OCI-LY7 (cell line): Measurements from ENCODE around the gene OR1L6. TPM values are rescaled to one million over a fixed set of nuclear protein-coding genes. Genes with fewer than 3 reads are reported as not detected.

Experiments
- BruUV-seq: library from RNA; stranded (reverse); fragments of 400-500 nt; replicated peaks from 2 replicates; lab custom pipeline; 2021; lab: Mats Ljungman, UMichigan
- CTCF ChIA-PET: fragments of 300-600 bp; sonication (Branson Sonifier 250); formaldehyde crosslinking; loops from one replicate; lab custom pipeline; 2022; ENCODE audit warnings: antibody characterized with exemption; ENCODE audit not compliant: unreplicated experiment; lab: Charles Lee
- POLR2A ChIA-PET: fragments of 300-600 bp; sonication (Branson Sonifier 250); formaldehyde crosslinking; loops from one replicate; lab custom pipeline; 2022; ENCODE audit warnings: antibody characterized with exemption; lab: Charles Lee
- DNase-seq: peaks from one replicate; pipeline ENCODE4 v3.0.0-alpha.2; 2015; ENCODE audit warnings: low spot score
- H2AFZ ChIP-seq: fragments of 200-600 bp; sonication (generic), shearing (Covaris generic); 2 replicates; pipeline ENCODE4 v1.6.1; 2014; ENCODE audit warnings: mild to moderate bottlenecking, antibody characterized with exemption, low read length, moderate library complexity
- H3K27ac ChIP-seq: fragments of 200-600 bp; sonication (generic); 2 replicates; pipeline ENCODE4 v1.5.1; 2014; ENCODE audit warnings: mixed run types, low read depth, mild to moderate bottlenecking, moderate library complexity, low read length, inconsistent platforms; ENCODE audit not compliant: poor library complexity, severe bottlenecking
- H3K36me3 ChIP-seq: fragments of 200-600 bp; sonication (generic); 2 replicates; pipeline ENCODE4 v1.6.1; 2014; ENCODE audit warnings: mild to moderate bottlenecking, antibody characterized with exemption, low read length, moderate library complexity, mixed read lengths; ENCODE audit not compliant: insufficient read depth
- H3K4me1 ChIP-seq: fragments of 200-600 bp; sonication (generic); 2 replicates; pipeline ENCODE4 v1.5.1; 2014; ENCODE audit warnings: mild to moderate bottlenecking, low read length; ENCODE audit not compliant: insufficient read depth, poor library complexity, severe bottlenecking
- H3K4me2 ChIP-seq: fragments of 200-600 bp; sonication (generic); 2 replicates; pipeline ENCODE4 v1.6.1; 2014; ENCODE audit warnings: mild to moderate bottlenecking, low read length
- H3K4me3 ChIP-seq: fragments of 200-600 bp; sonication (generic); 2 replicates; pipeline ENCODE4 v1.5.1; 2014; ENCODE audit warnings: mild to moderate bottlenecking, low read depth, low read length; ENCODE audit not compliant: poor library complexity, severe bottlenecking
- H3K79me2 ChIP-seq: fragments of 200-600 bp; sonication (generic); 2 replicates; pipeline ENCODE4 v1.6.1; 2016; ENCODE audit warnings: low read depth, mild to moderate bottlenecking, low read length, moderate library complexity, mixed read lengths; ENCODE audit not compliant: insufficient read depth
- H3K9me2 ChIP-seq: fragments of 200-600 bp; sonication (generic); 2 replicates; pipeline ENCODE4 v1.6.1; 2016; ENCODE audit warnings: mild to moderate bottlenecking, low read length, mixed read lengths; ENCODE audit not compliant: insufficient read depth
- H3K9me3 ChIP-seq: fragments of 200-600 bp; sonication (generic); 2 replicates; pipeline ENCODE4 v1.6.1; 2014; ENCODE audit warnings: mild to moderate bottlenecking, mixed run types, low read length, mixed read lengths
- H4K20me1 ChIP-seq: fragments of 200-600 bp; sonication (generic); 2 replicates; pipeline ENCODE4 v1.6.1; 2014; ENCODE audit warnings: mild to moderate bottlenecking, antibody characterized with exemption, low read length, moderate library complexity, mixed read lengths; ENCODE audit not compliant: insufficient read depth
- EZH2phosphoT487 ChIP-seq: fragments of 200-600 bp; sonication (generic); IDR thresholded peaks from 2 replicates; pipeline ENCODE4 v1.6.1; 2018; ENCODE audit warnings: low read depth, borderline replicate concordance, mild to moderate bottlenecking, mixed run types, antibody characterized with exemption, low read length, moderate library complexity, mixed read lengths
- intact Hi-C: fragments of 100-400 bp; cut with micrococcal nuclease; formaldehyde crosslinking; loops from one replicate; pipeline ENCODE4 v1.10.0; 2022; ENCODE audit not compliant: unreplicated experiment
- total RNA-seq, 2 experiments: library from RNA; depleted of rRNA in 1 of 2; stranded (reverse); fragments of >200 nt in 1 of 2; shearing (Covaris generic) in 1 of 2; gene quantifications; 2 replicates each; pipeline ENCODE4 v1.2.3, GENCODE V29; 2014 to 2022
- TF ChIP-seq, protein P1 (sequence below): fragments of 200-600 bp; sonication (generic); conservative IDR thresholded peaks from 2 replicates; pipeline ENCODE4 v1.5.1; 2014; ENCODE audit warnings: mild to moderate bottlenecking, antibody characterized with exemption, low read length, moderate library complexity, mixed read lengths

Gene OR1L6
- total RNA-seq, 2 experiments from 2014 or later: not detected

DNA sequence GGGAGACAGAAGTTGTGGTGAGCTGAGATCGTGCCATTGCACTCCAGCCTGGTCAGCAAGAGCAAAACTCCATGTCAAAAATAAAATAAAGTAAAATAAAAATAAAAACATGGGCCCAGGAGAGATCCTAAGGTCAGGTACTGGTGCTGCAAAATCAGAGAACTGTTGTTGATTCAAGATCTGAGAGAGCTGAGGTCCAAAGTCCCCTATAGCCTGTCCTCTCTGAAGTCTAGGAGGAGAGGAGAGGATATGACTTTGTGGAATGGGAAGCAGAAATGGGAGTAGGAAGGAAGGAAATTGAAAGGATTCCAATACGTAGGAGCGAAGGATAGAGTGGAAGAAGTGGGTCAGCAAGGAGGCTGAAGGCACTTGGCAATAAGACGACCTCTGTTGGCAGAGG, 22.9 kb upstream of the OR1L6 start:
- Histone ChIP-seq H3K9me3 (no peaks in the 10 kb centered on the region), H3K4me1 (no peaks in the 10 kb centered on the region), H4K20me1 (no peaks in the 10 kb centered on the region), H3K4me3 (no peak overlapping the region), H3K79me2 (no peaks in the 10 kb centered on the region), H3K9me2 (no peaks in the 10 kb centered on the region), H2AFZ (no peak overlapping the region), H3K27ac (no peak overlapping the region), H3K4me2 (no peak overlapping the region), H3K36me3 (no peaks in the 10 kb centered on the region)
- DNase-seq: no peak
- BruUV-seq: no TSS peak
- ChIA-PET CTCF (no interaction called here), POLR2A (no interaction called here)
- intact Hi-C loops: no loop called here
- TF ChIP-seq, protein P1, sequence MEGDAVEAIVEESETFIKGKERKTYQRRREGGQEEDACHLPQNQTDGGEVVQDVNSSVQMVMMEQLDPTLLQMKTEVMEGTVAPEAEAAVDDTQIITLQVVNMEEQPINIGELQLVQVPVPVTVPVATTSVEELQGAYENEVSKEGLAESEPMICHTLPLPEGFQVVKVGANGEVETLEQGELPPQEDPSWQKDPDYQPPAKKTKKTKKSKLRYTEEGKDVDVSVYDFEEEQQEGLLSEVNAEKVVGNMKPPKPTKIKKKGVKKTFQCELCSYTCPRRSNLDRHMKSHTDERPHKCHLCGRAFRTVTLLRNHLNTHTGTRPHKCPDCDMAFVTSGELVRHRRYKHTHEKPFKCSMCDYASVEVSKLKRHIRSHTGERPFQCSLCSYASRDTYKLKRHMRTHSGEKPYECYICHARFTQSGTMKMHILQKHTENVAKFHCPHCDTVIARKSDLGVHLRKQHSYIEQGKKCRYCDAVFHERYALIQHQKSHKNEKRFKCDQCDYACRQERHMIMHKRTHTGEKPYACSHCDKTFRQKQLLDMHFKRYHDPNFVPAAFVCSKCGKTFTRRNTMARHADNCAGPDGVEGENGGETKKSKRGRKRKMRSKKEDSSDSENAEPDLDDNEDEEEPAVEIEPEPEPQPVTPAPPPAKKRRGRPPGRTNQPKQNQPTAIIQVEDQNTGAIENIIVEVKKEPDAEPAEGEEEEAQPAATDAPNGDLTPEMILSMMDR: no peak
- TF ChIP-seq EZH2phosphoT487: no peak

DNA sequence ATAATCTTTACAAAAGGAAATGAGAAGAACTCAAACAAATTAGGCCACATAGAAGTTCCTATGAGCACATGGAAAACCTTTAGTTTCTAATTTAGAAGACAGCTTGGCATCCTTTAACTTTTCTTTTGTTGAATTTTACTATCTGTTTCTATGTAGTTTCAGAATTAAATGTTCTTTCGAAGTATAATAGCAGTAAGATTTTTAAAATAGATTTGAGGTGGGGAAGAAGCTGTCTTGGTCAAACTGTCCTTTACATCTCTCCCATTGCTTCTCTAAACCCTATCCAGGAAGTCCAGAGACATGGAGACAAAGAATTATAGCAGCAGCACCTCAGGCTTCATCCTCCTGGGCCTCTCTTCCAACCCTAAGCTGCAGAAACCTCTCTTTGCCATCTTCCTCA, 18.4 kb upstream of the OR1L6 start, which contains the start of gene OR1L4:
Gene OR1L4 (plus strand): TSS at position 301 of the 400 bp plus-strand sequence. CDS start 0 bp downstream, at position 301.
- intact Hi-C loops: no loop called here
- Histone ChIP-seq H3K9me3 (peaks cover 7% of the 10 kb centered on the region; the same call in 1 of the 2 replicates), H4K20me1 (no peaks in the 10 kb centered on the region), H2AFZ (no peak within 1 kb of the TSS), H3K27ac (no peak within 1 kb of the TSS), H3K79me2 (no peaks in the 10 kb centered on the region), H3K4me1 (no peaks in the 10 kb centered on the region), H3K36me3 (no peaks in the 10 kb centered on the region), H3K4me3 (no peak within 1 kb of the TSS), H3K4me2 (no peak within 1 kb of the TSS), H3K9me2 (no peaks in the 10 kb centered on the region)
- no peak for TF ChIP-seq EZH2phosphoT487
- TF ChIP-seq, protein P1: no peak
- BruUV-seq: no TSS peak
- no peak for DNase-seq
- ChIA-PET CTCF (no interaction called here), POLR2A (no interaction called here)

DNA sequence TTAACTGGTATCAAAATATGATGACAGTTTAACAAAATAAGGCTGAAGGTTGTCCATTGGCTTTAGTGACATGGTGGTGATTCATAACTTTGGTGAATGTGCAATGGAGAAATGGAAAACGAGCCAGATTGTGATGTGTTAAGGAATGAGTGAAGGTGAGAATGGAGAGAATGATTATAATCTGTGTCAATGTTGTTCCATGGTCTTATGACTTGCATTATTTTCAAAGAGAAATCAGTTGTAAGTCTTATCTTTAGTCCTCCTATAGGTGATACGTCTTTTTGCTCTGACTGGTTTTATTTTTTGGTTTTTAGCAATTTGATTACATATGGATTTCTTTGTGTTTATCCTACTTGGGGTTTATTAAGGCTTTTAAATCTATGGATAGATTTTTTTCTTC, 12.7 kb downstream of the OR1L6 start:
- Histone ChIP-seq H3K4me1 (no peaks in the 10 kb centered on the region), H2AFZ (no peak overlapping the region), H3K79me2 (no peaks in the 10 kb centered on the region), H3K36me3 (no peaks in the 10 kb centered on the region), H3K9me2 (no peaks in the 10 kb centered on the region), H3K9me3 (0 out of 2 replicates have a peak, but pooled peaks cover 6% of the 10 kb centered on the region), H3K4me3 (no peak overlapping the region), H3K27ac (no peak overlapping the region), H4K20me1 (no peaks in the 10 kb centered on the region), H3K4me2 (no peak overlapping the region)
- ChIA-PET CTCF (no interaction called here), POLR2A (no interaction called here)
- intact Hi-C loops: no loop called here
- TF ChIP-seq, protein P1: no peak
- TF ChIP-seq EZH2phosphoT487: no peak
- BruUV-seq: no TSS peak
- no peak for DNase-seq
